HEK293T (cell line): ENCODE data around the gene IGFL3.

Experiments
- CTCF ChIA-PET: fragments of 350-600 bp; formaldehyde crosslinking; extraction: SDS; loops from one replicate; lab custom pipeline; 2021; ENCODE audit warnings: antibody characterized with exemption, inconsistent platforms; lab: Yijun Ruan, JAX
- POLR2A ChIA-PET: fragments of 350-600 bp; formaldehyde crosslinking; extraction: SDS; loops from one replicate; lab custom pipeline; 2020; ENCODE audit warnings: antibody characterized with exemption, inconsistent platforms; lab: Yijun Ruan, JAX
- DNase-seq: peaks from one replicate; pipeline ENCODE4 v3.0.0; 2012; ENCODE audit warnings: mixed read lengths; ENCODE audit errors: extremely low spot score
- ARNT ChIP-seq: fragments of 450-650 bp; IDR thresholded peaks from 2 replicates; pipeline ENCODE4 v1.6.1; 2017; ENCODE audit warnings: mild to moderate bottlenecking
- BHLHE40 ChIP-seq: fragments of 450-650 bp; IDR thresholded peaks from 2 replicates; pipeline ENCODE4 v1.6.1; 2016; ENCODE audit warnings: mild to moderate bottlenecking, moderate library complexity, borderline replicate concordance
- CTBP1 ChIP-seq: fragments of 450-650 bp; IDR thresholded peaks from 2 replicates; pipeline ENCODE4 v1.6.1; 2016; ENCODE audit warnings: borderline replicate concordance
- ELF4 ChIP-seq: fragments of 450-650 bp; IDR thresholded peaks from 2 replicates; pipeline ENCODE4 v1.6.1; 2017; ENCODE audit warnings: antibody characterized with exemption
- FOXA1 ChIP-seq: fragments of 450-650 bp; IDR thresholded peaks from 2 replicates; pipeline ENCODE4 v1.6.1; 2016; ENCODE audit warnings: mild to moderate bottlenecking
- FOXK2 ChIP-seq: fragments of 450-650 bp; IDR thresholded peaks from 2 replicates; pipeline ENCODE4 v1.6.1; 2016; ENCODE audit warnings: mild to moderate bottlenecking
- FOXM1 ChIP-seq: fragments of 450-650 bp; IDR thresholded peaks from 2 replicates; pipeline ENCODE4 v1.6.1; 2017; ENCODE audit warnings: mild to moderate bottlenecking, borderline replicate concordance
- HDGF ChIP-seq: fragments of 450-650 bp; IDR thresholded peaks from 2 replicates; pipeline ENCODE4 v1.6.1; 2017; ENCODE audit warnings: antibody characterized with exemption, borderline replicate concordance
- L3MBTL2 ChIP-seq: fragments of 450-650 bp; conservative IDR thresholded peaks from 2 replicates; pipeline ENCODE4 v1.6.1; 2016; ENCODE audit warnings: mild to moderate bottlenecking
- LEF1 ChIP-seq: fragments of 450-650 bp; IDR thresholded peaks from 2 replicates; pipeline ENCODE4 v1.6.1; 2017; ENCODE audit warnings: mild to moderate bottlenecking, borderline replicate concordance
- NFRKB ChIP-seq: fragments of 450-650 bp; IDR thresholded peaks from 2 replicates; pipeline ENCODE4 v1.6.1; 2016; ENCODE audit warnings: mild to moderate bottlenecking, moderate library complexity
- PKNOX1 ChIP-seq: fragments of 450-650 bp; IDR thresholded peaks from 2 replicates; pipeline ENCODE4 v1.6.1; 2016
- SP1 ChIP-seq: fragments of 450-650 bp; IDR thresholded peaks from 2 replicates; pipeline ENCODE4 v1.6.1; 2017
- SUZ12 ChIP-seq: fragments of 450-650 bp; IDR thresholded peaks from 2 replicates; pipeline ENCODE4 v1.6.1; 2016; ENCODE audit warnings: mild to moderate bottlenecking
- TARDBP ChIP-seq: fragments of 450-650 bp; IDR thresholded peaks from 2 replicates; pipeline ENCODE4 v1.6.1; 2016
- ZNF384 ChIP-seq: fragments of 450-650 bp; IDR thresholded peaks from 2 replicates; pipeline ENCODE4 v1.6.1; 2016

Gene IGFL3

DNA sequence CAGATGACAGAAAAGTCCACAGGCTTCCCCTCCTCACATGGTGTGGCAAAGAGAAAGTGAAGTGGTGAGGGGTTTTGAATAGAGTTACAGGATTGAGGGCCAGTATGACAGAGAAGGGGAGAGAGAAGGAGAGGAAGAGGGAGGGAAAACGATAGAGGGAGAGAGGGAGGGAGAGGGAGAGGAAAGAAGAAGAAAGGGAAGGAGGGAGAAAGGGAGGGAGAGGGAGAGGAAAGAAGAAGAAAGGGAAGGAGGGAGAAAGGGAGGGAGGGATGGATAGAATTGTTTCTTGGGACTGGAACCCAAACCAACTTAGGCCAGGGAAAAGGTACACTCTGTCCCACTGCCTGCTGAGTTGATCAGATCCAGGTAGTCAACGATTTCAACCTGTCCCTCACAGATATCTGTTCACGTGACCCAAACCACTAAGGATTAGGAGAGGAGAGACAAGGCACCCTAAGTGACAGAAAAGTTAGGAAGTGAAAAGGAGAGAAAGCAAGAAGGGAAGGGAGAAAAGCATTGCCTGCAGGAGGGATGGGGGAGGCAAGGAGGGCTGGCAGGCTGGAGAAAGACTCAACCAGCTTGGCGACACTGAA is 8.1 kb upstream of the IGFL3 start:
- POLR2A ChIA-PET: interaction anchor here (1.0 to 1.3 kb wide), 2 partner anchors 15 to 107 kb away, joined by 4 read pairs; partner anchors contain the start of gene IGFL2
- TF ChIP-seq SUZ12 (no peak), FOXA1 (no peak), L3MBTL2 (peak; percentile 26; the same call in 1 of the 2 replicates)
- CTCF ChIA-PET: no interaction called here
- no peak for DNase-seq

DNA sequence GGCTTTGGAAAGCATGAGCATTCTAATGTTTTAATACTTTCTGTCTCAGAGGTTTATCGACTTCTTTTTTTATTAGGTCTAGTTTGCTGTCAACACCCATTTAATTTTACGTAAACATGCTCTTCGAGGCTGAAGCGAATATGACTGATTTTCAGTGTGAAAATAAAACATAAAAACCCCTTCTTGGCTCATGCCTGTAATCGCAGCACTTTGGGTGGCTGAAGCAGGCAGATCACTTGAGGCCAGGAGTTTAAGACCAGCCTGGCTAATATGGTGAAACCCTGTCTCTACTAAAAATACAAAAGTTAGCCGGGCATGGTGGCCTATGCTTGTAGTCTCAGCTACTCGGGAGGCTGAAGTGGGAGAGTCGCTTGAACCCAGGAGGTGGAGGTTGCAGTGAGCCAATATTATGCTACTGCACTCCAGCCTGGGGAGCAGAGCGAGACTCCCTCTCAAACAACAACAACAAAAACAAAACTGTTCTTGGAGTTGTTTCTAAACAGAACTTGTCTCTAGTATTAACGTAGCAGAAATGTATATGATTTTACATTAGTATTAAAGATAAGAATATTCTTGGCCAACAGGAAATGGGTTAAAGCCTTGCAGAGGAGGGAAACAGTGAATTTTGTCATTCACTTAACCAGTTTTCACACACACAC is 7.1 kb upstream of the IGFL3 start:
- POLR2A ChIA-PET: no interaction called here
- TF ChIP-seq PKNOX1 (no peak), LEF1 (no peak), SP1 (no peak), ZNF384 (no peak), FOXA1 (no peak), ARNT (no peak), HDGF (no peak), FOXK2 (no peak), ELF4 (no peak), FOXM1 (no peak)

GRCh38 chr19:46126086-46126580 is 1.6 kb upstream of the IGFL3 start:
- no peak for DNase-seq
- CTCF ChIA-PET: no interaction called here
- no peak for TF ChIP-seq NFRKB
- no peak for TF ChIP-seq FOXK2
- no peak for TF ChIP-seq PKNOX1
- TF ChIP-seq HDGF: no peak
- TF ChIP-seq SUZ12: no peak
- no peak for TF ChIP-seq TARDBP
- TF ChIP-seq BHLHE40: no peak
- TF ChIP-seq LEF1: no peak
- no peak for TF ChIP-seq ELF4
- no peak for TF ChIP-seq FOXA1
- TF ChIP-seq L3MBTL2: no peak
- TF ChIP-seq ZNF384: no peak
- no peak for TF ChIP-seq FOXM1
- TF ChIP-seq CTBP1: no peak
- no peak for TF ChIP-seq ARNT
- TF ChIP-seq SP1: no peak
- POLR2A ChIA-PET: no interaction called here

More for the DNA sequence above, 7.1 kb upstream of the IGFL3 start:
- no peak for DNase-seq
- CTCF ChIA-PET: no interaction called here

DNA sequence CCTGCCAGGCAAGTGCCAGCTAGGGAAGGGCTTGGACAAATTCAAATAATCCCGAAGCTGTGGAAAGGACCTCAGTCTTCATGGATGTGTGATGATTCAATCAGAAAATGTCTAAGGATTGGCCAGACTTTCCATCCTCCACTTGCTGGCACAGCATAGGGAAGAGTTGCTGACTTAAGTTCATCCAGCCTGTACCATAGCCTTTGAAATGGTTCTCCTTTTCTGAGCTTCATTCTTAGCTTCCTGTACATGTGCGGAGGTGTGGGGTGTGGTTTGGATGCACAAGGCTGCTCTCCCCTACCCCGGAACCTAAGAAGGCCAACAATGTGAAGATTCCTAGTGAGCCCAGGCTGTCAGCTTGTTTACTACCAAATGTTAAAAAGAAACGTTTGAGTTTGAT is 959 bp upstream of the IGFL3 start:
- ChIA-PET CTCF (no interaction called here), POLR2A (no interaction called here)
- no peak for DNase-seq
- TF ChIP-seq SP1 (no peak), ARNT (no peak), HDGF (no peak), PKNOX1 (no peak), L3MBTL2 (no peak), FOXM1 (no peak), SUZ12 (no peak), ELF4 (no peak)

DNA sequence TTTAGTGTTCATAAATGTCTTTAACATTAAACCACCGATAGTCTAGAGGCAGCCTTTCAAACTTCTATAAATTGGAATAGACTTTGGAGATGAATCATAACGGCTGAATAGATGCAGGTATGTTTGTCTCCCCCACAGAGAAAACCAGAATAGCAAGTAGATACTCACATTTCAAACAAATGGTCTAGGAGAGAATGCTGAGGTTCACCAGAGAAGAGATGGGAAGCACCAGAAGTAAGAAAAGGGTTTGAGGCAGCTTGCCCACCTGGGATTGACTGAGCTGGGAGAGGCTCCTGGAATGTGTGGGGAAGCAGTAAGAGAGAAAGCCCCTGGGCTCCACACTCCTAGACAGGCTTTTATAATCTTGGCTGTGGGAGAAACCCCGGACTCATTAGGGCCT is 6.4 kb downstream of the IGFL3 start:
- no peak for DNase-seq
- POLR2A ChIA-PET: no interaction called here
- CTCF ChIA-PET: no interaction called here
- TF ChIP-seq SP1 (no peak), BHLHE40 (no peak), PKNOX1 (no peak), SUZ12 (no peak), FOXK2 (no peak), ZNF384 (no peak), ARNT (no peak), FOXA1 (no peak)

DNA sequence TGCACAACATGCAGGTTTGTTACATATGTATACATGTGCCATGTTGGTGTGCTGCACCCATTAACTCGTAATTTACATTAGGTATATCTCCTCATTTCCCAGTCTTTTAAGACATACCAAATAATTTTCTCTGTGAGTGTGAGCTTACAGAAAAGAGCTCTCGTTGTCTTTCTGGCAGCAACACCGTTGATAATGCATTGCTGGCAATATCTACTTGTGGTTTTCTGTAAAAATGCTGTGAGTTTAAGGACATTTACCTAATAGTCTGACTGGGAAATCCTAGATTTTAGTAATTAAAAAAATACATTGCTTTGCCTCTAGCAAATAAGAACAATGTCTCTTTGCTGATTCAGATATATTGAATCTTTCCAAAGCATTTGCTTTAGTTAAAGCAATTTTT is 8.4 kb downstream of the IGFL3 start:
- CTCF ChIA-PET: no interaction called here

More for the DNA sequence above, 8.4 kb downstream of the IGFL3 start:
- TF ChIP-seq NFRKB (no peak), ELF4 (no peak), BHLHE40 (no peak), ARNT (no peak), FOXM1 (no peak)
- no peak for DNase-seq
- POLR2A ChIA-PET: no interaction called here
